ENCODE data around the gene LILRB5.
"Not testable (repeated sequence)": the region's sequence is repeated elsewhere in the genome, so short reads cannot be mapped to it uniquely, and the experiment has no call there.

LILRB5 gene

DNA sequence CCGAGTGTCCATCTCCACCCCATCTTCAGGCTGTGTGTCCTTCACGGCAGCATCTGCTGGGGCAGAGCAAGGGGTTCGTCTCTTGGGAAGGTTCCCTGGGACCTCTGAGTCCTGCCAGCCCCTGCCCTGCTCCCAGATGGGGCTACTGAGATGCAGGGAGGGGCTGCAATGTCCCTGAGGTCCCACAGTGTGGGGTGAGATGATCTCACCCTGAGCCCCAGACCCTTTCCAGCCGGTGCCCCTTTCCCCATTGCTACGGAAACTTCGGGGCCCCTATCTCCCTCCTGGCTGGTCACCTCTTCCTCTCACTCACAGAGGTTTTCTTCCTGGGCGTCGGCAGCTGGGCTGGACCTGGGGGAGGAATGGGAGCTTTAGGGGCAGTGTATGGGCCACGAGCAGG is 18.9 kb upstream of the LILRB5 start:
- no peak overlapping the region for H3K27ac ChIP-seq
- H4K20me1 ChIP-seq (ENCODE audit: insufficient read depth): no peaks in the 10 kb centered on the region
- no peak overlapping the region for H2AFZ ChIP-seq (ENCODE audit: low read depth)
- no peaks in the 10 kb centered on the region for H3K79me2 ChIP-seq (ENCODE audit: insufficient read depth, low read depth)
- TF ChIP-seq, protein P1, sequence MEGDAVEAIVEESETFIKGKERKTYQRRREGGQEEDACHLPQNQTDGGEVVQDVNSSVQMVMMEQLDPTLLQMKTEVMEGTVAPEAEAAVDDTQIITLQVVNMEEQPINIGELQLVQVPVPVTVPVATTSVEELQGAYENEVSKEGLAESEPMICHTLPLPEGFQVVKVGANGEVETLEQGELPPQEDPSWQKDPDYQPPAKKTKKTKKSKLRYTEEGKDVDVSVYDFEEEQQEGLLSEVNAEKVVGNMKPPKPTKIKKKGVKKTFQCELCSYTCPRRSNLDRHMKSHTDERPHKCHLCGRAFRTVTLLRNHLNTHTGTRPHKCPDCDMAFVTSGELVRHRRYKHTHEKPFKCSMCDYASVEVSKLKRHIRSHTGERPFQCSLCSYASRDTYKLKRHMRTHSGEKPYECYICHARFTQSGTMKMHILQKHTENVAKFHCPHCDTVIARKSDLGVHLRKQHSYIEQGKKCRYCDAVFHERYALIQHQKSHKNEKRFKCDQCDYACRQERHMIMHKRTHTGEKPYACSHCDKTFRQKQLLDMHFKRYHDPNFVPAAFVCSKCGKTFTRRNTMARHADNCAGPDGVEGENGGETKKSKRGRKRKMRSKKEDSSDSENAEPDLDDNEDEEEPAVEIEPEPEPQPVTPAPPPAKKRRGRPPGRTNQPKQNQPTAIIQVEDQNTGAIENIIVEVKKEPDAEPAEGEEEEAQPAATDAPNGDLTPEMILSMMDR (conservative IDR thresholded peaks at IDR 0.05; ENCODE audit: low read depth, low read length): no peak
- H3K4me3 ChIP-seq (IDR thresholded peaks at IDR 0.05; ENCODE audit: insufficient read depth, low read depth, low read length): no peak overlapping the region
- no peak overlapping the region for H3K4me2 ChIP-seq
- H3K27me3 ChIP-seq (ENCODE audit: insufficient read depth, low read depth): peaks cover 20% of the 10 kb centered on the region; the same call in 1 of the 2 replicates
- H3K9ac ChIP-seq: no peak overlapping the region
- no peaks in the 10 kb centered on the region for H3K36me3 ChIP-seq (ENCODE audit: insufficient read depth)
- no peaks in the 10 kb centered on the region for H3K4me1 ChIP-seq (ENCODE audit: low read depth, poor library complexity, severe bottlenecking)

DNA sequence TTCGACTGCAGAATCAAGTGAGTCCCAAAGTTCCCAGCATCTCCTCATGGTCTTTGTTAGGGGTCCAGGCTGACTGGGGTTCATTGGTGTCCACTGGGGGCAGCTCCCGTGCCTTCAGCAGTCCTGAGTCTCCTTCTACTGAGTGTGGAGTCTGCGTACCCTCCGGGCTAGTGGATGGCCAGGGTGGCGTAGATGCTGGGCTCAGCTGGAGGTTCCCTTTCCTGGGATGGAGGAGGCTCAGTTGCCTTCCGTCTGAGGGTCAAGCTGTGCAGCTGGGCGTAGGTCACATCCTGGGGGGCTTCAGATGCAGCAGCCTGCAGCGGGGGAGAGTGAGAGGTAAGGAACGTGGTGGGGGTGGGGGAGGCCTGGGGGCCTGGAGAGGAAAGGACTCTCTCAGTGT is 17.4 kb upstream of the LILRB5 start:
- not testable (repeated sequence) for H3K4me3 ChIP-seq (IDR thresholded peaks at IDR 0.05; ENCODE audit: insufficient read depth, low read depth, low read length); H3K4me1 ChIP-seq (ENCODE audit: low read depth, poor library complexity, severe bottlenecking); H3K36me3 ChIP-seq (ENCODE audit: insufficient read depth); H2AFZ ChIP-seq (ENCODE audit: low read depth); H3K4me2 ChIP-seq; H3K9ac ChIP-seq; H3K79me2 ChIP-seq (ENCODE audit: insufficient read depth, low read depth); H3K27ac ChIP-seq; H4K20me1 ChIP-seq (ENCODE audit: insufficient read depth)
- H3K27me3 ChIP-seq (ENCODE audit: insufficient read depth, low read depth): peaks cover 30% of the 10 kb centered on the region

DNA sequence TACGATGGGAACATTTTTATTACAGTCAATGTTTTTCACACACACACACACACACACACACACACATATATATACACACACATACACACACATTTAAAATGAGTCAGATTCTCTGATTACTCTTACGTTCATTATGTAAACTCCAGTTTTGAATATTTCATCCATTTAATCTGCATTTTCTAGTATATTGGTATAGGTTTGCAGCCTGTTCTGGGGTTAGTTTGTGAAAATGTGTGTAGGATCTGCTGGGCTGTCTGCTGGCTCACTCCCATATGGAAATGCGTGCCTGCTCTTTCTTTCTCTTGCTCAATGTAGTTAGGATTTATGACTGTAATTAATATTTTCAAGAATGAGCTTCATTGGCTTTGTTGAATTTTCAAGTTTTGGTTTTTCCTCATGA is 16.7 kb upstream of the LILRB5 start:
- no peaks in the 10 kb centered on the region for H4K20me1 ChIP-seq (ENCODE audit: insufficient read depth)
- H3K79me2 ChIP-seq (ENCODE audit: insufficient read depth, low read depth): no peaks in the 10 kb centered on the region
- H3K4me2 ChIP-seq: no peak overlapping the region
- H3K27ac ChIP-seq: no peak overlapping the region
- H3K4me3 ChIP-seq (IDR thresholded peaks at IDR 0.05; ENCODE audit: insufficient read depth, low read depth, low read length): no peak overlapping the region
- no peak overlapping the region for H2AFZ ChIP-seq (ENCODE audit: low read depth)
- TF ChIP-seq, protein P1 (conservative IDR thresholded peaks at IDR 0.05; ENCODE audit: low read depth, low read length): no peak
- H3K9ac ChIP-seq: no peak overlapping the region
- peaks cover 30% of the 10 kb centered on the region for H3K27me3 ChIP-seq (ENCODE audit: insufficient read depth, low read depth)
- H3K36me3 ChIP-seq (ENCODE audit: insufficient read depth): no peaks in the 10 kb centered on the region
- no peaks in the 10 kb centered on the region for H3K4me1 ChIP-seq (ENCODE audit: low read depth, poor library complexity, severe bottlenecking)

DNA sequence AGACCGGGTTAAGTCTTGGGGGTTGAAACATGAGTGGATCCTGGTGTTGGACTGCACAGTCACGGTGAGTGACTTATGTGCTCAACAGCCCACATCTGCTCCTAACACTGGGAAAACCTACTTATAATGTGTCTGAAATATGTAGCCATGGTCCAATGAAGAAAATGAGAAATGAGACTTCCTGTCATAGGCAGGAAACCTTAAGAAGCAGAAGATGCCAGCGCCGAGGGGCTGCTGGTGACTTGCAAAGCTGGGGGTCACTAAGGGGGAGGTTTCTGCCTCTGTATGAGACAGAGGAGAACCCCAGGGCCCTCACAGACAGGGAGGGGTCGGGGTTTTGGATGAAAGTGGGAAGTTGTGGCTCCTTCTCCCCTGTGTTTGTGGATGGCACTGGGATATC is 15.1 kb upstream of the LILRB5 start:
- not testable (repeated sequence) for H3K4me3 ChIP-seq (IDR thresholded peaks at IDR 0.05; ENCODE audit: insufficient read depth, low read depth, low read length); H3K79me2 ChIP-seq (ENCODE audit: insufficient read depth, low read depth); H3K27ac ChIP-seq; H3K9ac ChIP-seq; H3K36me3 ChIP-seq (ENCODE audit: insufficient read depth); H2AFZ ChIP-seq (ENCODE audit: low read depth); H4K20me1 ChIP-seq (ENCODE audit: insufficient read depth); H3K4me2 ChIP-seq; H3K4me1 ChIP-seq (ENCODE audit: low read depth, poor library complexity, severe bottlenecking)
- H3K27me3 ChIP-seq (ENCODE audit: insufficient read depth, low read depth): peaks cover 30% of the 10 kb centered on the region

DNA sequence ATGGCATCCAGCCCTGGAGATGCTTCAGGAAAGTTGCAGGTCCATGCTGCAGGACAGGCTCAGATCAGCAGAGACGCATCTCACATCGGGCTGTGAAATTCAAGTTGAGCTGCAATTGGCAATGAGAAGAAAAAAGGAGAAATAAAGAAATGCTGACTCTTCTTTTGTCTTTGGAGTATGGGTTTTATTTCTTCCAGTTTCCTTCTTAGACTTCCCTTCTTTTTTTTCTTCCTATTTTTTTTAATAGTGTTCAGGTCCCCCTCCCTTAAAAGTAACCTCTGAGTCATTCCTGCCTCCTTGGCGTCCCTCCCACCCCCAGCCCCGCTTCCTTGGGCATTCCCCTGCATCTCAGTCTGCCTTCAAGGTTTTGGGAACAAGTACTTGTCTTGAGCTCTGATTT is 14.5 kb upstream of the LILRB5 start:
- not testable (repeated sequence) for H3K79me2 ChIP-seq (ENCODE audit: insufficient read depth, low read depth); H3K36me3 ChIP-seq (ENCODE audit: insufficient read depth); H3K9ac ChIP-seq; H3K4me2 ChIP-seq; H3K4me3 ChIP-seq (IDR thresholded peaks at IDR 0.05; ENCODE audit: insufficient read depth, low read depth, low read length); H4K20me1 ChIP-seq (ENCODE audit: insufficient read depth); H2AFZ ChIP-seq (ENCODE audit: low read depth); H3K4me1 ChIP-seq (ENCODE audit: low read depth, poor library complexity, severe bottlenecking); H3K27ac ChIP-seq
- H3K27me3 ChIP-seq (ENCODE audit: insufficient read depth, low read depth): peaks cover 30% of the 10 kb centered on the region

DNA sequence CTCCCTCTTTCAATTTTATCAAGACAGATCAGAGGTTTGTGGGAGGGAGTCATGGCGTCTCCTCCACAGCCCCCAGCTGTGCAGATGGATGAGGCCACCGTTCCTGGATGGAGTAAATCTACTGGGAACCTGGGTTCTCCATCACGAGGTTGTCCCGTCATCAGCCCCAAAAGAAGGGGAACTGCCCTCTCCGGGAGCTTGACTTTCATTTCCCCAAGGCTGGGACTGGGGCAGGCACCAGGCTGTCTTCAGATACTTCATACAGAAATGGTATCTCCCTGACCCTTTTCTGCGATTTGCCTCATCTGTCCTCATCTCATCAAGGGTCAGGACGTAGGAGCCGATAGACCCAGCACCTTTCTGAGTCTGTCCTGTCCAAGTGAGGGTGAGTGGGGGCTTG is 14.0 kb upstream of the LILRB5 start:
- no peaks in the 10 kb centered on the region for H3K79me2 ChIP-seq (ENCODE audit: insufficient read depth, low read depth)
- no peak overlapping the region for H3K4me2 ChIP-seq
- no peak overlapping the region for H3K27ac ChIP-seq
- no peaks in the 10 kb centered on the region for H3K4me1 ChIP-seq (ENCODE audit: low read depth, poor library complexity, severe bottlenecking)
- TF ChIP-seq, protein P1 (conservative IDR thresholded peaks at IDR 0.05; ENCODE audit: low read depth, low read length): no peak
- peaks cover 30% of the 10 kb centered on the region for H3K27me3 ChIP-seq (ENCODE audit: insufficient read depth, low read depth)
- H3K4me3 ChIP-seq (IDR thresholded peaks at IDR 0.05; ENCODE audit: insufficient read depth, low read depth, low read length): no peak overlapping the region
- no peaks in the 10 kb centered on the region for H3K36me3 ChIP-seq (ENCODE audit: insufficient read depth)
- H4K20me1 ChIP-seq (ENCODE audit: insufficient read depth): no peaks in the 10 kb centered on the region
- H3K9ac ChIP-seq: no peak overlapping the region
- no peak overlapping the region for H2AFZ ChIP-seq (ENCODE audit: low read depth)
